SK-N-SH (cell line): ENCODE measurements around the gene LPP. TPM values are rescaled to one million over a fixed set of nuclear protein-coding genes. Genes with fewer than 3 reads are reported as not detected.

ENCODE experiments used
- CTCF ChIA-PET: fragments of 300-600, 350-600 bp; formaldehyde crosslinking; extraction: SDS; loops from one replicate; lab custom pipeline; 2021; lab: Yijun Ruan, JAX
- POLR2A ChIA-PET: fragments of 350-600 bp; sonication (Branson Sonifier 250); formaldehyde crosslinking; extraction: SDS; loops from one replicate; lab custom pipeline; 2020; ENCODE audit warnings: antibody characterized with exemption, inconsistent platforms; lab: Yijun Ruan, JAX
- DNase-seq: peaks from one replicate; pipeline ENCODE4 v3.0.0; 2012
- H2AFZ ChIP-seq: fragments of 200-600 bp; sonication (generic); 2 replicates; pipeline ENCODE4 v1.8.1; 2016; ENCODE audit warnings: antibody characterized with exemption, mild to moderate bottlenecking, low read depth
- H3F3A ChIP-seq: fragments of 200-600 bp; sonication (generic); replicated peaks from 2 replicates; pipeline ENCODE3; 2016; ENCODE audit warnings: antibody characterized with exemption, mild to moderate bottlenecking; ENCODE audit not compliant: insufficient read depth
- H3K27ac ChIP-seq, 2 experiments: fragments of 200-500 bp in 1 of 2; fragments of 200-600 bp in 1 of 2; sonication (Bioruptor generic) in 1 of 2; sonication (generic), shearing (Covaris generic) in 1 of 2; 2 replicates each; pipeline versions ENCODE4 v1.5.1 to v1.6.1; 2014 to 2016; ENCODE audit warnings: low read depth in 2 of 2, inconsistent platforms in 1 of 2, low read length in 1 of 2, mild to moderate bottlenecking in 1 of 2, mixed read lengths in 1 of 2
- H3K27me3 ChIP-seq: fragments of 200-600 bp; sonication (generic), shearing (Covaris generic); 2 replicates; pipeline ENCODE4 v1.6.1; 2016; ENCODE audit warnings: mixed run types; ENCODE audit not compliant: insufficient read depth
- H3K36me3 ChIP-seq, 2 experiments: fragments of 200-500 bp in 1 of 2; fragments of 200-600 bp in 1 of 2; sonication (Bioruptor generic) in 1 of 2; sonication (generic) in 1 of 2; replicated peaks in 1 of 2; 2 replicates each; pipeline versions ENCODE3 to v1.5.1; 2014 to 2016; ENCODE audit warnings: low read length in 1 of 2, mild to moderate bottlenecking in 1 of 2; ENCODE audit not compliant: insufficient read depth in 2 of 2, control insufficient read depth in 1 of 2
- H3K4me1 ChIP-seq, 2 experiments: fragments of 200-500 bp in 1 of 2; fragments of 200-600 bp in 1 of 2; sonication (Bioruptor generic) in 1 of 2; sonication (generic), shearing (Covaris generic) in 1 of 2; 2 replicates each; pipeline versions ENCODE4 v1.5.1 to v1.6.1; 2014 to 2016; ENCODE audit warnings: low read depth in 1 of 2, low read length in 1 of 2, mixed run types in 1 of 2; ENCODE audit not compliant: insufficient read depth in 2 of 2, control insufficient read depth in 1 of 2
- H3K4me2 ChIP-seq: fragments of 200-600 bp; sonication (generic), shearing (Covaris generic); 2 replicates; pipeline ENCODE4 v1.6.1; 2017; ENCODE audit warnings: mixed run types
- H3K4me3 ChIP-seq, 2 experiments: fragments of 200-500 bp in 1 of 2; fragments of 200-600 bp in 1 of 2; sonication (Bioruptor generic) in 1 of 2; sonication (generic), shearing (Covaris generic) in 1 of 2; 2 replicates each; pipeline versions ENCODE4 v1.5.1 to v1.8.1; 2014 to 2016; ENCODE audit warnings: low read depth in 2 of 2, inconsistent platforms in 1 of 2, low read length in 1 of 2, mild to moderate bottlenecking in 1 of 2, mixed read lengths in 1 of 2, moderate library complexity in 1 of 2
- H3K79me2 ChIP-seq: fragments of 200-600 bp; sonication (generic); 2 replicates; pipeline ENCODE4 v1.8.1; 2017; ENCODE audit warnings: mild to moderate bottlenecking; ENCODE audit not compliant: insufficient read depth
- H3K9ac ChIP-seq: fragments of 200-600 bp; sonication (generic); 2 replicates; pipeline ENCODE4 v1.6.1; 2017; ENCODE audit warnings: mixed run types
- H3K9me2 ChIP-seq: fragments of 200-600 bp; sonication (generic); 2 replicates; pipeline ENCODE4 v1.6.1; 2017; ENCODE audit warnings: mixed run types
- H3K9me3 ChIP-seq: fragments of 200-600 bp; sonication (generic); 2 replicates; pipeline ENCODE4 v1.6.1; 2017; ENCODE audit warnings: mixed run types, mild to moderate bottlenecking, moderate library complexity
- H4K20me1 ChIP-seq: fragments of 200-600 bp; sonication (generic); 2 replicates; pipeline ENCODE4 v1.6.1; 2017; ENCODE audit warnings: mild to moderate bottlenecking, mixed run types; ENCODE audit not compliant: insufficient read depth
- EP300 ChIP-seq, 2 experiments: IDR thresholded peaks; 2 replicates each; pipeline versions ENCODE4 v1.4.0 to v1.6.1; 2012; ENCODE audit warnings: borderline replicate concordance in 1 of 2, low read depth in 1 of 2, low read length in 1 of 2
- FOSL2 ChIP-seq: IDR thresholded peaks from 2 replicates; pipeline ENCODE4 v1.4.0; 2012; ENCODE audit warnings: low read depth, mild to moderate bottlenecking, moderate library complexity, borderline replicate concordance
- FOXJ3 ChIP-seq: sonication (generic); formaldehyde crosslinking; IDR thresholded peaks from 2 replicates; pipeline ENCODE4 v1.5.1; 2020; ENCODE audit warnings: mild to moderate bottlenecking, missing genetic modification reagents
- FOXM1 ChIP-seq: IDR thresholded peaks from 2 replicates; pipeline ENCODE4 v1.4.0; 2012; ENCODE audit warnings: low read depth, mild to moderate bottlenecking
- GABPA ChIP-seq: IDR thresholded peaks from 2 replicates; pipeline ENCODE4 v1.4.0; 2012; ENCODE audit warnings: low read depth, mild to moderate bottlenecking
- GATA2 ChIP-seq: sonication (generic); formaldehyde crosslinking; IDR thresholded peaks from 2 replicates; pipeline ENCODE4 v1.5.0; 2020; ENCODE audit warnings: mild to moderate bottlenecking, missing genetic modification reagents
- JUND ChIP-seq: IDR thresholded peaks from 2 replicates; pipeline ENCODE4 v1.4.0; 2012
- MXI1 ChIP-seq: IDR thresholded peaks from 2 replicates; pipeline ENCODE4 v1.6.1; 2012; ENCODE audit warnings: mild to moderate bottlenecking, low read depth, low read length, improper control_type of control experiment
- NFIC ChIP-seq: IDR thresholded peaks from 2 replicates; pipeline ENCODE4 v1.4.0; 2012; ENCODE audit warnings: borderline replicate concordance
- NRF1 ChIP-seq: IDR thresholded peaks from 2 replicates; pipeline ENCODE4 v1.6.1; 2012; ENCODE audit warnings: low read depth, mild to moderate bottlenecking, low read length
- RCOR1 ChIP-seq: fragments of 150-350 bp; IDR thresholded peaks from 2 replicates; pipeline ENCODE4 v1.6.1; 2017; ENCODE audit warnings: antibody characterized with exemption, low read length
- RFX5 ChIP-seq: IDR thresholded peaks from 2 replicates; pipeline ENCODE4 v1.6.1; 2012; ENCODE audit warnings: mild to moderate bottlenecking, improper control_type of control experiment, low read length
- RXRA ChIP-seq: IDR thresholded peaks from 2 replicates; pipeline ENCODE4 v1.4.0; 2012; ENCODE audit warnings: low read depth, mild to moderate bottlenecking, borderline replicate concordance
- SIN3A ChIP-seq: IDR thresholded peaks from 2 replicates; pipeline ENCODE4 v1.6.1; 2012; ENCODE audit warnings: low read depth, mild to moderate bottlenecking, low read length, moderate library complexity, borderline replicate concordance
- SMC3 ChIP-seq: IDR thresholded peaks from 2 replicates; pipeline ENCODE4 v1.6.1; 2012; ENCODE audit warnings: low read depth, low read length, improper control_type of control experiment
- TEAD4 ChIP-seq: IDR thresholded peaks from 2 replicates; pipeline ENCODE4 v1.4.0; 2012; ENCODE audit warnings: mild to moderate bottlenecking, borderline replicate concordance; ENCODE audit not compliant: insufficient read depth
- YY1 ChIP-seq: IDR thresholded peaks from 2 replicates; pipeline ENCODE4 v1.4.0; 2012; ENCODE audit warnings: low read depth, mild to moderate bottlenecking
- WGBS: methylation state at CpG from one replicate; pipeline ENCODE4 v1.1.6; 2017; ENCODE audit warnings: low lambda C conversion rate; 5-methylcytosine and 5-hydroxymethylcytosine counted together
- polyA plus RNA-seq, 3 experiments: library from polyadenylated mRNA; depleted of rRNA; stranded (reverse); fragments of >200 nt; gene quantifications; 2 replicates each; pipeline ENCODE4 v1.2.3, GENCODE V29; 2012
- TF ChIP-seq, protein P1 (sequence below): IDR thresholded peaks from 2 replicates; pipeline ENCODE4 v1.4.0; 2012; ENCODE audit warnings: low read depth
- TF ChIP-seq, protein P2 (sequence below): fragments of 150-350 bp; IDR thresholded peaks from 2 replicates; pipeline ENCODE4 v1.6.1; 2016; ENCODE audit warnings: mild to moderate bottlenecking, low read depth, low read length
- TF ChIP-seq, protein P3 (sequence below): IDR thresholded peaks from 2 replicates; pipeline ENCODE4 v1.4.0; 2012; ENCODE audit warnings: low read depth, borderline replicate concordance
- TF ChIP-seq, protein P4 (sequence below): IDR thresholded peaks from 2 replicates; pipeline ENCODE4 v1.6.1; 2012; ENCODE audit warnings: mild to moderate bottlenecking, low read depth, low read length, moderate library complexity
- TF ChIP-seq, protein P5 (sequence below): IDR thresholded peaks from 2 replicates; pipeline ENCODE4; 2012

The LPP gene
- polyA plus RNA-seq, 1 of the 3 experiments (the other 2 are of a cell fraction): 6.6 TPM

DNA sequence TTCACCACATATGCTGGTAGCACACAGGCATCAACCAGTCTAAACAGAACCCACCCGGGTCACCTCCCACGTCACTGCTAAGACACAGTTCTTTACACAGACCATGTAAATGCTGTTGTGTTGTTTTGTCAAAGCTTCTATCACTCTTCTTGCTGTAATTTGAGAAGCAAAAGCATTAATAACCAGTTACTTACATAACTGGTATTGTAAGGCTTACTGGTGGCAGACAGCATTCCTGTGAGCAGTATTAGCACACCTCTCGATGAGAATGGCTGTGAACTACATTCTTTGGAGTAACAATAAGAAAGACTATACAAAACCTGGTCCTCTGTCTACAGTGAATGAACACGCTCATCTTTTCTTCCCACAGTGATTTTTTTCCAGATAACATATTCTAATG lies 479.2 kb downstream of the LPP start:
- Histone ChIP-seq H4K20me1 (no peaks in the 10 kb centered on the region), H3K9ac (no peak overlapping the region), H2AFZ (no peak overlapping the region), H3K4me1 (no peaks in the 10 kb centered on the region), H3K27me3 (no peaks in the 10 kb centered on the region), H3K27ac (no peak overlapping the region), H3K4me2 (no peak overlapping the region), H3K4me3 (no peak overlapping the region), H3K9me3 (no peaks in the 10 kb centered on the region; the same call in 1 of the 2 replicates), H3K9me2 (no peaks in the 10 kb centered on the region), H3K79me2 (no peaks in the 10 kb centered on the region; the same call in 1 of the 2 replicates), H3F3A (no peaks in the 10 kb centered on the region), H3K36me3 (peaks cover 0 to 32% of the 10 kb centered on the region in 2 experiments)
- no peak for DNase-seq
- WGBS: 55% methylated on average over 4 of the region's 4 CpGs
- CTCF ChIA-PET: no interaction called here
- TF ChIP-seq EP300 (IDR thresholded peaks at IDR 0.05; ENCODE audit: borderline replicate concordance in 1 of 2, low read depth in 1 of 2, low read length in 1 of 2) (no peak), FOXM1 (no peak), JUND (no peak), RCOR1 (no peak), GABPA (no peak), TEAD4 (no peak), FOXJ3 (CRISPR knock-in tag) (no peak), SMC3 (no peak)
- TF ChIP-seq, protein P1, sequence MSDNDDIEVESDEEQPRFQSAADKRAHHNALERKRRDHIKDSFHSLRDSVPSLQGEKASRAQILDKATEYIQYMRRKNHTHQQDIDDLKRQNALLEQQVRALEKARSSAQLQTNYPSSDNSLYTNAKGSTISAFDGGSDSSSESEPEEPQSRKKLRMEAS: no peak
- TF ChIP-seq, protein P2, sequence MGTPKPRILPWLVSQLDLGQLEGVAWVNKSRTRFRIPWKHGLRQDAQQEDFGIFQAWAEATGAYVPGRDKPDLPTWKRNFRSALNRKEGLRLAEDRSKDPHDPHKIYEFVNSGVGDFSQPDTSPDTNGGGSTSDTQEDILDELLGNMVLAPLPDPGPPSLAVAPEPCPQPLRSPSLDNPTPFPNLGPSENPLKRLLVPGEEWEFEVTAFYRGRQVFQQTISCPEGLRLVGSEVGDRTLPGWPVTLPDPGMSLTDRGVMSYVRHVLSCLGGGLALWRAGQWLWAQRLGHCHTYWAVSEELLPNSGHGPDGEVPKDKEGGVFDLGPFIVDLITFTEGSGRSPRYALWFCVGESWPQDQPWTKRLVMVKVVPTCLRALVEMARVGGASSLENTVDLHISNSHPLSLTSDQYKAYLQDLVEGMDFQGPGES: no peak
- TF ChIP-seq, protein P3, sequence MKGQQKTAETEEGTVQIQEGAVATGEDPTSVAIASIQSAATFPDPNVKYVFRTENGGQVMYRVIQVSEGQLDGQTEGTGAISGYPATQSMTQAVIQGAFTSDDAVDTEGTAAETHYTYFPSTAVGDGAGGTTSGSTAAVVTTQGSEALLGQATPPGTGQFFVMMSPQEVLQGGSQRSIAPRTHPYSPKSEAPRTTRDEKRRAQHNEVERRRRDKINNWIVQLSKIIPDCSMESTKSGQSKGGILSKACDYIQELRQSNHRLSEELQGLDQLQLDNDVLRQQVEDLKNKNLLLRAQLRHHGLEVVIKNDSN: no peak
- POLR2A ChIA-PET: no interaction called here

DNA sequence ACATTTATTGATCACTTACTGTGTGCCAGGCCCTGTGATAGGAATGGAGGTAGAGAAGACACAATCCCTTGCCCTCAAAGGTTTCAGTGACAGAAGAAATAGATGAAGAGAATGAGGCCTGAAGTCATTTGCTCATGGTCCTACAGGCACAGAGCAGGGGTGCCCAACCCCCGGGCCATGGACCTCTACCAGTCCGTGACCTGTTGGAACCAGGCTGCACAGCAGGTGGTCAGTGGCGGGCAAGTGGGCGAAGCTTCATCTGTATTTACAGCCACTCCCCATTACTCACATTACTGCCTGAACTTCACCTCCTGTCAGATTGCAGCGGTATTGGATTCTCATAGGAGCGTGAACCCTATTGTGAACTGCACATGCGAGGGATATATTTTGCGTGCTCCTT lies 480.3 kb downstream of the LPP start:
- Histone ChIP-seq H3K9me3 (no peaks in the 10 kb centered on the region; the same call in 1 of the 2 replicates), H3K9me2 (no peaks in the 10 kb centered on the region), H3K27me3 (no peaks in the 10 kb centered on the region), H3K4me3 (no peak overlapping the region), H3K9ac (no peak overlapping the region), H3K4me1 (no peaks in the 10 kb centered on the region), H4K20me1 (no peaks in the 10 kb centered on the region), H3K79me2 (no peaks in the 10 kb centered on the region), H3F3A (no peaks in the 10 kb centered on the region), H2AFZ (no peak overlapping the region), H3K27ac (no peak overlapping the region), H3K4me2 (no peak overlapping the region), H3K36me3 (peaks cover 0 to 28% of the 10 kb centered on the region in 2 experiments)
- POLR2A ChIA-PET: interaction anchor here (0.6 kb wide), 1 partner anchor 1430 kb away, joined by 3 read pairs; no protein-coding TSS in a partner anchor
- no peak for DNase-seq
- CTCF ChIA-PET: no interaction called here
- WGBS: 81% methylated on average over 8 of the region's 8 CpGs
- TF ChIP-seq NFIC (no peak), MXI1 (no peak), RXRA (no peak), FOSL2 (no peak), EP300 (IDR thresholded peaks at IDR 0.05; ENCODE audit: borderline replicate concordance in 1 of 2, low read depth in 1 of 2, low read length in 1 of 2) (no peak), SIN3A (no peak), GABPA (no peak), RFX5 (no peak), YY1 (no peak), NRF1 (no peak), FOXJ3 (CRISPR knock-in tag) (no peak), GATA2 (CRISPR knock-in tag) (no peak)
- TF ChIP-seq, protein P4, sequence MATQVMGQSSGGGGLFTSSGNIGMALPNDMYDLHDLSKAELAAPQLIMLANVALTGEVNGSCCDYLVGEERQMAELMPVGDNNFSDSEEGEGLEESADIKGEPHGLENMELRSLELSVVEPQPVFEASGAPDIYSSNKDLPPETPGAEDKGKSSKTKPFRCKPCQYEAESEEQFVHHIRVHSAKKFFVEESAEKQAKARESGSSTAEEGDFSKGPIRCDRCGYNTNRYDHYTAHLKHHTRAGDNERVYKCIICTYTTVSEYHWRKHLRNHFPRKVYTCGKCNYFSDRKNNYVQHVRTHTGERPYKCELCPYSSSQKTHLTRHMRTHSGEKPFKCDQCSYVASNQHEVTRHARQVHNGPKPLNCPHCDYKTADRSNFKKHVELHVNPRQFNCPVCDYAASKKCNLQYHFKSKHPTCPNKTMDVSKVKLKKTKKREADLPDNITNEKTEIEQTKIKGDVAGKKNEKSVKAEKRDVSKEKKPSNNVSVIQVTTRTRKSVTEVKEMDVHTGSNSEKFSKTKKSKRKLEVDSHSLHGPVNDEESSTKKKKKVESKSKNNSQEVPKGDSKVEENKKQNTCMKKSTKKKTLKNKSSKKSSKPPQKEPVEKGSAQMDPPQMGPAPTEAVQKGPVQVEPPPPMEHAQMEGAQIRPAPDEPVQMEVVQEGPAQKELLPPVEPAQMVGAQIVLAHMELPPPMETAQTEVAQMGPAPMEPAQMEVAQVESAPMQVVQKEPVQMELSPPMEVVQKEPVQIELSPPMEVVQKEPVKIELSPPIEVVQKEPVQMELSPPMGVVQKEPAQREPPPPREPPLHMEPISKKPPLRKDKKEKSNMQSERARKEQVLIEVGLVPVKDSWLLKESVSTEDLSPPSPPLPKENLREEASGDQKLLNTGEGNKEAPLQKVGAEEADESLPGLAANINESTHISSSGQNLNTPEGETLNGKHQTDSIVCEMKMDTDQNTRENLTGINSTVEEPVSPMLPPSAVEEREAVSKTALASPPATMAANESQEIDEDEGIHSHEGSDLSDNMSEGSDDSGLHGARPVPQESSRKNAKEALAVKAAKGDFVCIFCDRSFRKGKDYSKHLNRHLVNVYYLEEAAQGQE: no peak
- TF ChIP-seq, protein P3: no peak
- TF ChIP-seq, protein P5, sequence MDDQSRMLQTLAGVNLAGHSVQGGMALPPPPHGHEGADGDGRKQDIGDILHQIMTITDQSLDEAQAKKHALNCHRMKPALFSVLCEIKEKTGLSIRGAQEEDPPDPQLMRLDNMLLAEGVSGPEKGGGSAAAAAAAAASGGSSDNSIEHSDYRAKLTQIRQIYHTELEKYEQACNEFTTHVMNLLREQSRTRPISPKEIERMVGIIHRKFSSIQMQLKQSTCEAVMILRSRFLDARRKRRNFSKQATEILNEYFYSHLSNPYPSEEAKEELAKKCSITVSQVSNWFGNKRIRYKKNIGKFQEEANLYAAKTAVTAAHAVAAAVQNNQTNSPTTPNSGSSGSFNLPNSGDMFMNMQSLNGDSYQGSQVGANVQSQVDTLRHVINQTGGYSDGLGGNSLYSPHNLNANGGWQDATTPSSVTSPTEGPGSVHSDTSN: no peak
